HepG2 (cell line): ENCODE results near the gene LOX. TPM values are rescaled to one million over a fixed set of nuclear protein-coding genes. Genes with fewer than 3 reads are reported as not detected.

Source experiments
- HINFP ChIP-seq: sonication (generic); formaldehyde crosslinking; IDR thresholded peaks from 2 replicates; pipeline ENCODE4 v1.4.0; 2020; ENCODE audit warnings: low read depth, mild to moderate bottlenecking, missing genetic modification reagents
- MTERF4 ChIP-seq: sonication (generic); formaldehyde crosslinking; IDR thresholded peaks from 2 replicates; pipeline ENCODE4 v1.8.0; 2023; ENCODE audit warnings: mild to moderate bottlenecking, missing genetic modification reagents
- NR2F2 ChIP-seq: IDR thresholded peaks from 2 replicates; pipeline ENCODE4 v1.6.1; 2012; ENCODE audit warnings: low read depth, inconsistent platforms, borderline replicate concordance
- SIN3A ChIP-seq: IDR thresholded peaks from 2 replicates; pipeline ENCODE4 v1.6.1; 2011; ENCODE audit warnings: low read depth, mild to moderate bottlenecking, control low read depth, low read length, borderline replicate concordance
- SSRP1 ChIP-seq: IDR thresholded peaks from 2 replicates; pipeline ENCODE4 v1.6.1; 2016; ENCODE audit warnings: control low read depth
- TBX2 ChIP-seq: sonication (generic); formaldehyde crosslinking; IDR thresholded peaks from 2 replicates; pipeline ENCODE4 v1.5.0; 2020; ENCODE audit warnings: missing genetic modification reagents, mild to moderate bottlenecking, borderline replicate concordance
- TMF1 ChIP-seq: sonication (generic); formaldehyde crosslinking; IDR thresholded peaks from 2 replicates; pipeline ENCODE4 v1.8.1; 2022; ENCODE audit warnings: low read depth, missing genetic modification reagents
- YY1 ChIP-seq: IDR thresholded peaks from 2 replicates; pipeline ENCODE4 v1.6.1; 2011; ENCODE audit warnings: low read length, low read depth, moderate library complexity, mild to moderate bottlenecking; ENCODE audit not compliant: insufficient read depth, insufficient replicate concordance
- ZBTB42 ChIP-seq: sonication (generic); formaldehyde crosslinking; IDR thresholded peaks from 2 replicates; pipeline ENCODE4 v1.5.0; 2020; ENCODE audit warnings: mild to moderate bottlenecking, missing genetic modification reagents
- ZEB1 ChIP-seq: IDR thresholded peaks from 2 replicates; pipeline ENCODE4 v1.6.1; 2012; ENCODE audit warnings: mild to moderate bottlenecking, low read depth, inconsistent platforms; ENCODE audit not compliant: insufficient replicate concordance
- ZNF256 ChIP-seq: sonication (generic); formaldehyde crosslinking; conservative IDR thresholded peaks from 2 replicates; pipeline ENCODE4 v1.4.0; 2020; ENCODE audit warnings: missing genetic modification reagents
- ZNF263 ChIP-seq: sonication (generic); formaldehyde crosslinking; IDR thresholded peaks from 2 replicates; pipeline ENCODE4 v1.4.0; 2020; ENCODE audit warnings: missing genetic modification reagents
- ZNF292 ChIP-seq: sonication (generic); formaldehyde crosslinking; IDR thresholded peaks from 2 replicates; pipeline ENCODE4 v1.8.1; 2022; ENCODE audit warnings: mild to moderate bottlenecking, low read depth, missing genetic modification reagents, borderline replicate concordance
- ZNF318 ChIP-seq: sonication (generic); formaldehyde crosslinking; IDR thresholded peaks from 2 replicates; pipeline ENCODE4 v1.4.0; 2020; ENCODE audit warnings: mild to moderate bottlenecking, missing genetic modification reagents
- polyA plus RNA-seq, 8 experiments: library from polyadenylated mRNA; depleted of rRNA in 3 of 8; stranded (reverse) in 7 of 8; unstranded in 1 of 8; fragments of >200 nt; fragmentation: Illumina TruSeq in 4 of 8; extraction: Trizol in 4 of 8; gene quantifications; 2 replicates each; pipeline versions ENCODE4 v1.2.1 to v1.2.3, GENCODE V29; 2011 to 2016; ENCODE audit warnings: low read depth in 4 of 8, missing spikeins in 1 of 8, mixed read lengths in 1 of 8; ENCODE audit not compliant: insufficient read depth in 1 of 8
- total RNA-seq, 5 experiments: library from RNA; depleted of rRNA; stranded (reverse); fragments of >200 nt; fragmentation: Illumina TruSeq; extraction: Trizol; gene quantifications; 2 replicates each; pipeline ENCODE4 v1.2.3, GENCODE V29; 2016; ENCODE audit warnings: low read depth in 1 of 5
- TF ChIP-seq, protein P1 (sequence below): sonication (generic); formaldehyde crosslinking; IDR thresholded peaks from 2 replicates; pipeline ENCODE4 v1.4.0; 2020; ENCODE audit warnings: low read depth, mild to moderate bottlenecking, missing genetic modification reagents

Gene LOX
- total and polyA plus RNA-seq, 2 of the 13 experiments (the other 11 are each of a cell fraction or from before 2014, with no cell fraction given) = 0.73 to 173 TPM

GRCh38 chr5:122078116-122079110 is at the start of gene LOX (continued):
- no peak for TF ChIP-seq ZNF318 (CRISPR knock-in tag)
- TF ChIP-seq HINFP (CRISPR knock-in tag) = no peak
- peak; percentile 60; the same call in 1 of the 2 replicates for TF ChIP-seq TBX2 (CRISPR knock-in tag)
- TF ChIP-seq MTERF4 (CRISPR knock-in tag) = no peak
- no peak for TF ChIP-seq ZNF256 (CRISPR knock-in tag)
- peak; percentile 44; the same call in 1 of the 2 replicates for TF ChIP-seq ZNF292 (CRISPR knock-in tag)
- TF ChIP-seq ZEB1 = no peak
- TF ChIP-seq ZNF263 = no peak
- TF ChIP-seq SIN3A = 0 out of 2 replicates have a peak, but pooled peaks have one; percentile 42
- TF ChIP-seq TMF1 (CRISPR knock-in tag) = no peak
- no peak for TF ChIP-seq YY1
- no peak for TF ChIP-seq ZBTB42 (CRISPR knock-in tag)
- no peak for TF ChIP-seq SSRP1
- no peak for TF ChIP-seq NR2F2
- TF ChIP-seq, protein P1, sequence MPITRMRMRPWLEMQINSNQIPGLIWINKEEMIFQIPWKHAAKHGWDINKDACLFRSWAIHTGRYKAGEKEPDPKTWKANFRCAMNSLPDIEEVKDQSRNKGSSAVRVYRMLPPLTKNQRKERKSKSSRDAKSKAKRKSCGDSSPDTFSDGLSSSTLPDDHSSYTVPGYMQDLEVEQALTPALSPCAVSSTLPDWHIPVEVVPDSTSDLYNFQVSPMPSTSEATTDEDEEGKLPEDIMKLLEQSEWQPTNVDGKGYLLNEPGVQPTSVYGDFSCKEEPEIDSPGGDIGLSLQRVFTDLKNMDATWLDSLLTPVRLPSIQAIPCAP (CRISPR knock-in tag) = no peak
